RWPE1 (cell line): ENCODE results near the gene NHERF2.
A peak's percentile ranks its signal among the peaks of the same experiment; 100 is the strongest.
"Not testable (repeated sequence)": the region's sequence is repeated elsewhere in the genome, so short reads cannot be mapped to it uniquely, and the experiment has no call there.

Experiments
- CTCF ChIA-PET: fragments of 350-600 bp; sonication (Branson Sonifier 250); formaldehyde crosslinking; extraction: SDS; loops from one replicate; lab custom pipeline; 2021; lab: Yijun Ruan, JAX
- POLR2A ChIA-PET: fragments of 400-600 bp; formaldehyde crosslinking; extraction: SDS; loops from one replicate; lab custom pipeline; 2020; ENCODE audit warnings: antibody characterized with exemption; ENCODE audit not compliant: low non-redundant PET; lab: Yijun Ruan, JAX
- DNase-seq: peaks from one replicate; pipeline ENCODE4 v3.0.0; 2012; ENCODE audit warnings: low spot score
- H3K27ac ChIP-seq: fragments of 450-650 bp; 2 replicates; pipeline ENCODE4 v1.5.1; 2017
- TF ChIP-seq, protein P1 (sequence below): fragments of 450-650 bp; conservative IDR thresholded peaks from 2 replicates; pipeline ENCODE4 v1.5.1; 2017; ENCODE audit warnings: low read depth, mild to moderate bottlenecking

NHERF2 gene

GRCh38 chr16:2032285-2033056 is 5.8 kb downstream of the NHERF2 start:
- H3K27ac ChIP-seq = peak overlapping the region; percentile 78
- no peak for DNase-seq
- TF ChIP-seq, protein P1, sequence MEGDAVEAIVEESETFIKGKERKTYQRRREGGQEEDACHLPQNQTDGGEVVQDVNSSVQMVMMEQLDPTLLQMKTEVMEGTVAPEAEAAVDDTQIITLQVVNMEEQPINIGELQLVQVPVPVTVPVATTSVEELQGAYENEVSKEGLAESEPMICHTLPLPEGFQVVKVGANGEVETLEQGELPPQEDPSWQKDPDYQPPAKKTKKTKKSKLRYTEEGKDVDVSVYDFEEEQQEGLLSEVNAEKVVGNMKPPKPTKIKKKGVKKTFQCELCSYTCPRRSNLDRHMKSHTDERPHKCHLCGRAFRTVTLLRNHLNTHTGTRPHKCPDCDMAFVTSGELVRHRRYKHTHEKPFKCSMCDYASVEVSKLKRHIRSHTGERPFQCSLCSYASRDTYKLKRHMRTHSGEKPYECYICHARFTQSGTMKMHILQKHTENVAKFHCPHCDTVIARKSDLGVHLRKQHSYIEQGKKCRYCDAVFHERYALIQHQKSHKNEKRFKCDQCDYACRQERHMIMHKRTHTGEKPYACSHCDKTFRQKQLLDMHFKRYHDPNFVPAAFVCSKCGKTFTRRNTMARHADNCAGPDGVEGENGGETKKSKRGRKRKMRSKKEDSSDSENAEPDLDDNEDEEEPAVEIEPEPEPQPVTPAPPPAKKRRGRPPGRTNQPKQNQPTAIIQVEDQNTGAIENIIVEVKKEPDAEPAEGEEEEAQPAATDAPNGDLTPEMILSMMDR = no peak
- POLR2A ChIA-PET = no interaction called here
- CTCF ChIA-PET = interaction anchor here (0.5 to 1.1 kb wide), 3 partner anchors 8 to 16 kb away, joined by 3 read pairs; no protein-coding TSS in a partner anchor

DNA sequence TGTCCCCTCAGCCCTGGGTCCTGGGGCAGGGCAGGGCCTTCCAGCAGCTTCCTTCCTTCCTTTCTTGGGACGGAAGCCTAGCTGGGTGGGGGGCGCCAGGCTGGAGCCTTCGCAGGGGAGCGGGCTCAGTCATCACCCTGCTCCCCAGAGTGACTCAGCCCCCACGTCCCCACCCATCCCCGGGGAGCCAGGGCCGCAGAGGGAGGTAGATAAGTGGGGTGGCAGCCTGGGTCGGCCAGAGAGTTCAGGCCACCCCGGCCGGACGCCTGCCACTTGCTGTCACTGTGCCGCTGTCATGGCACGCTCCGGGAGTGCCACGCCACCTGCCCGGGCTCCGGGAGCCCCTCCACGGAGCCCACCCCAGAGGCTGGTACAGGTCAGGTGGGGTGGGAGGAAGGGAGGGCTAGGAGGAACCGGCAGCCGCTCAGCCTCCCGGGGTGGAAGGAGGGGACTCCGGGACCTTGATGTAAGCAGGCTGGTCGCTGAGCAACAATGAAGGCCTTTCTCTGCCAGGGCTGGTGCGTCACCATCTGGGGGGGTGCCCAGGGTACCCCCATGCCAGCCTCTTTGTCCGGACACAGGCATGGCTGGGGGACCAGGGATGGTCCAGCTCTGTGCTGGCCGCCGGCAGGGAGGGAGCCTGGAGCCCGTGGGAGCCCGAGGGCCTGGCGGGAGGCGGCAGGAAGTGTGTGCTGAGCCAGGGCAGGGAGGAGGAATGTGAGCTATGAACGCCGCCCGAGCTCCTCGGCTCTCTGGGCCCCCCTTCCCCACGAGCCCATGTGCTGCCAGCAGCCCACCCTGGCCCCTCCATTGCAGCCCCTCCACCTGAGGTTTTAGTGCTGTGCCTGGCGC is 6.6 kb downstream of the NHERF2 start:
- POLR2A ChIA-PET = interaction anchor here (0.6 kb wide), 1 partner anchor 23 kb away, joined by 3 read pairs; no protein-coding TSS in a partner anchor
- no peak for DNase-seq
- peak overlapping the region; percentile 78 for H3K27ac ChIP-seq
- CTCF ChIA-PET = interaction anchor here (0.6 to 1.1 kb wide), 3 partner anchors 11 to 107 kb away, joined by 3 read pairs; no protein-coding TSS in a partner anchor
- TF ChIP-seq, protein P1 = no peak

GRCh38 chr16:2033909-2034695 is 7.4 kb downstream of the NHERF2 start:
- ChIA-PET CTCF (interaction anchor here (1.1 kb wide), 1 partner anchor 106 kb away, joined by 3 read pairs; no protein-coding TSS in a partner anchor), POLR2A (interaction anchor here (0.6 kb wide), 1 partner anchor 22 kb away, joined by 3 read pairs; no protein-coding TSS in a partner anchor)
- not testable (repeated sequence) for DNase-seq
- H3K27ac ChIP-seq = peak overlapping the region; percentile 78

GRCh38 chr16:2034696-2035430 is 8.2 kb downstream of the NHERF2 start:
- ChIA-PET POLR2A (no interaction called here), CTCF (no interaction called here)
- DNase-seq = no peak
- H3K27ac ChIP-seq = peak overlapping the region; percentile 59
- TF ChIP-seq, protein P1 = no peak

DNA sequence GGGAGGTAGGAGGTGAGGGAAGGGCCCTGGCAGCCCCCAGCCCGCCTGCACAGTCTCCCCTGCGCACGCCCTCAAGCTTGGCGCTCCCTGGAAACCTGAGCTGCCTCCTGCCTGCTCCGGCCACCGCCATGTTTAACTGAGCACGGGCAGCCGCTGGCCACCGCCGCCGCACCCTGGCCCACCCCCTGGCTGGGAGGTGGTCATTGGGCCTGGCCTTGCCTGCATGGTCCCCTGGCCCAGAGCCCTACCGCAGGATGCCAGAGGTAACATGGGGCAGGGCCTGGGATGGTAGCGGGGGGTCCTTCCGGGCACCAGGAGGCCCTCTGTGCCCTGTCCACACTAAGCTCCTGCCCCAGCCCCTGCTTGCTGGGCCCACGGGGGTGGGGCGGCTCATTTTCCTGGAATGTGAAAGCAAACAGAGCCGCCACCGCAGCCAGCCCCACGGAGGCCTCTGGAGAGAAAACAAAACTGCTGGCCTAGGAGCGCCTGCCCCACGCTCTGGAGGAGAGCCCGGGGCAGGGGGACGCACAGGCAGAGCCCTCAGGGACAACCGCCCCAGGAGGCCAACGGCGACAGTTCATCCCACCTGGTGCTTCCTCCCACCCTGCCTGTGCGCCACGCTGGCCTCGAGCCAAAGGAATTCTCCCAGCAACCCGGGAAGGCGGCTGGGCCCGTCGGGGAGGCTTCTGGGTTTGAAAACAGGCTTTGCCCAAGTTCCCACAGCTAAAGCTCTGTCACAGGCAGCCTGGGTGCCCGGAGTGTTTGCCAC is 8.9 kb downstream of the NHERF2 start:
- peak overlapping the region; percentile 59 for H3K27ac ChIP-seq
- ChIA-PET CTCF (interaction anchor here (0.7 kb wide), 1 partner anchor 12 kb away, joined by 3 read pairs; no protein-coding TSS in a partner anchor), POLR2A (no interaction called here)
- DNase-seq = no peak
- TF ChIP-seq, protein P1 = no peak
